Gastroesophageal sphincter (tissue), 4 donors: Measurements from ENCODE around the gene SMAD1. TPM values are rescaled to one million over a fixed set of nuclear protein-coding genes. Genes with fewer than 3 reads are reported as not detected.

ENCODE experiments used
- ATAC-seq: fragments of 150-250 bp; one replicate; pipeline ENCODE4 v1.9.1; 2016; ENCODE audit warnings: mild to moderate bottlenecking, moderate library complexity
- H3K27ac ChIP-seq, 4 donors: fragments of 200-600 bp; sonication (generic) in 3 of 4; 1 replicate in 3 of 4; 2 replicates in 1 of 4; pipeline ENCODE4 v1.5.1; 2016 to 2019
- H3K27me3 ChIP-seq: fragments of 200-600 bp; sonication (generic); one replicate; pipeline ENCODE4 v1.5.1; 2019
- H3K36me3 ChIP-seq, 2 donors: fragments of 200-600 bp; sonication (generic); one replicate each; pipeline ENCODE4 v1.5.1; 2019; ENCODE audit warnings: control low read depth in 1 of 2
- H3K4me1 ChIP-seq, 3 donors: fragments of 200-600 bp; sonication (generic); 1 replicate in 2 of 3; 2 replicates in 1 of 3; pipeline ENCODE4 v1.5.1; 2016 to 2019; ENCODE audit warnings: control low read depth in 2 of 3
- H3K4me3 ChIP-seq, 2 donors: fragments of 200-600 bp; sonication (generic); one replicate each; pipeline ENCODE4 v1.5.1; 2019; ENCODE audit warnings: mild to moderate bottlenecking in 1 of 2, moderate library complexity in 1 of 2
- H3K9me3 ChIP-seq, 3 donors: fragments of 200-600 bp; sonication (generic); one replicate each; pipeline ENCODE4 v1.5.1; 2017 to 2019; ENCODE audit warnings: control low read depth in 2 of 3
- EP300 ChIP-seq: sonication (generic); formaldehyde crosslinking; IDR thresholded peaks from one replicate; pipeline ENCODE4 v1.6.1; 2017; ENCODE audit warnings: antibody characterized with exemption, mild to moderate bottlenecking
- POLR2A ChIP-seq, 2 donors: fragments of 450-650 bp; IDR thresholded peaks; one replicate each; pipeline ENCODE4 v1.6.1; 2017; ENCODE audit warnings: antibody characterized with exemption in 2 of 2, mild to moderate bottlenecking in 2 of 2, moderate library complexity in 1 of 2
- POLR2AphosphoS5 ChIP-seq: sonication (generic); formaldehyde crosslinking; IDR thresholded peaks from one replicate; pipeline ENCODE4 v1.6.1; 2017; ENCODE audit warnings: antibody characterized with exemption
- WGBS, 2 donors: methylation state at CpG; one replicate each; pipeline ENCODE4 v1.1.5; 2018; ENCODE audit warnings: low coverage in 1 of 2; 5-methylcytosine and 5-hydroxymethylcytosine counted together
- total RNA-seq, 4 donors: library from RNA; depleted of rRNA; stranded (reverse); fragments of >200 nt; gene quantifications; one replicate each; pipeline ENCODE4 v1.1.0, GENCODE V29; 2016
- TF ChIP-seq, protein P1 (sequence below), 4 experiments: fragments of 200-600 bp in 2 of 4; fragments of 450-650 bp in 2 of 4; sonication (generic) in 1 of 4; IDR thresholded peaks; one replicate each; pipeline ENCODE4 v1.5.1; 2017 to 2019; ENCODE audit warnings: antibody characterized with exemption in 4 of 4, mild to moderate bottlenecking in 2 of 4, moderate library complexity in 2 of 4

The SMAD1 gene
- total RNA-seq, 4 donors from 2014 or later, result 26.3 to 37.8 (median 29.2) TPM

DNA sequence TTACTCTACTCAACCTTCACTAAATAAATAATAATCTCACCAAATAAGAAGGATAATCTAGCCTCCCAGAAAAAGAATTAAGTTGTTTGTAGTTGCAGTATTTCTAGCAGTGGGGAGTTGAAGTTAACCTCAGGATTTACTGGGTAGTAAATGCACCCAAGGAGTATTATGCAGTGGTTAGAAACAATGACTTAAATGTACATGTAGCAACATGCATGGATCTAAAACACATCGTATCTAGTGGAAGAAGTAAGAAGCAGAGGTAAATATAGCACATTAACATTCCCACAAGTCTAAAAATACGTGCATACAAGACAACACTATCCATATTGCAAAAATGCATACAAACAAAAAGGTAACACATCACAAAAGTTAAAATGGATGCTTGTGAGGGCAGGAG lies 44.2 kb upstream of the SMAD1 start:
- Histone ChIP-seq H3K4me1 (no peaks in the 10 kb centered on the region), H3K27me3 (no peaks in the 10 kb centered on the region), H3K27ac (no peak overlapping the region), H3K4me3 (no peak overlapping the region), H3K36me3 (no peaks in the 10 kb centered on the region), H3K9me3 (peaks cover 0 to 6% (median 0%) of the 10 kb centered on the region in 3 donors)
- TF ChIP-seq, protein P1, sequence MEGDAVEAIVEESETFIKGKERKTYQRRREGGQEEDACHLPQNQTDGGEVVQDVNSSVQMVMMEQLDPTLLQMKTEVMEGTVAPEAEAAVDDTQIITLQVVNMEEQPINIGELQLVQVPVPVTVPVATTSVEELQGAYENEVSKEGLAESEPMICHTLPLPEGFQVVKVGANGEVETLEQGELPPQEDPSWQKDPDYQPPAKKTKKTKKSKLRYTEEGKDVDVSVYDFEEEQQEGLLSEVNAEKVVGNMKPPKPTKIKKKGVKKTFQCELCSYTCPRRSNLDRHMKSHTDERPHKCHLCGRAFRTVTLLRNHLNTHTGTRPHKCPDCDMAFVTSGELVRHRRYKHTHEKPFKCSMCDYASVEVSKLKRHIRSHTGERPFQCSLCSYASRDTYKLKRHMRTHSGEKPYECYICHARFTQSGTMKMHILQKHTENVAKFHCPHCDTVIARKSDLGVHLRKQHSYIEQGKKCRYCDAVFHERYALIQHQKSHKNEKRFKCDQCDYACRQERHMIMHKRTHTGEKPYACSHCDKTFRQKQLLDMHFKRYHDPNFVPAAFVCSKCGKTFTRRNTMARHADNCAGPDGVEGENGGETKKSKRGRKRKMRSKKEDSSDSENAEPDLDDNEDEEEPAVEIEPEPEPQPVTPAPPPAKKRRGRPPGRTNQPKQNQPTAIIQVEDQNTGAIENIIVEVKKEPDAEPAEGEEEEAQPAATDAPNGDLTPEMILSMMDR (IDR thresholded peaks at IDR 0.05), result no peak
- TF ChIP-seq POLR2AphosphoS5 (no peak), POLR2A (IDR thresholded peaks at IDR 0.05) (no peak), EP300 (no peak)
- no peak for ATAC-seq
- 78 to 89% methylated on average over 2 of the region's 2 CpGs for WGBS, 2 donors

DNA sequence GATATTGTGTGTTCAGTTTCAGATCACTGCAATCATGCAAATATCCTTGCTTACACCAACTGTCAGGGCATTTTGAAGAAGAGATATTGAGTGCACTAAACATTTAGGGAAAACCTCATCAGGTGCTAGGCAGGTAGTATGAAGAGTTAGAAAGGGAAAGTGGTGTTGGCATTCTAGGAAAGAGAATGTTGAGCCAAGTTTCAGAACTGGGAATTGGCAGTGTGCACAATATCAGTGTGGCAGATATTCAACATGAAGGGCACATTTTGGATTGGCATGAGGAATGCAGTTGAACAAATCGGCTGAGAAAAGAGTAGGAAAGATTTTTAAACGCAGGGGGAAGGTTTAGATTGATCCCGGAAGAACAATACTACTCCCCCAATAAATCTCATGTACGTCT lies 43.4 kb upstream of the SMAD1 start:
- ATAC-seq, result no peak

DNA sequence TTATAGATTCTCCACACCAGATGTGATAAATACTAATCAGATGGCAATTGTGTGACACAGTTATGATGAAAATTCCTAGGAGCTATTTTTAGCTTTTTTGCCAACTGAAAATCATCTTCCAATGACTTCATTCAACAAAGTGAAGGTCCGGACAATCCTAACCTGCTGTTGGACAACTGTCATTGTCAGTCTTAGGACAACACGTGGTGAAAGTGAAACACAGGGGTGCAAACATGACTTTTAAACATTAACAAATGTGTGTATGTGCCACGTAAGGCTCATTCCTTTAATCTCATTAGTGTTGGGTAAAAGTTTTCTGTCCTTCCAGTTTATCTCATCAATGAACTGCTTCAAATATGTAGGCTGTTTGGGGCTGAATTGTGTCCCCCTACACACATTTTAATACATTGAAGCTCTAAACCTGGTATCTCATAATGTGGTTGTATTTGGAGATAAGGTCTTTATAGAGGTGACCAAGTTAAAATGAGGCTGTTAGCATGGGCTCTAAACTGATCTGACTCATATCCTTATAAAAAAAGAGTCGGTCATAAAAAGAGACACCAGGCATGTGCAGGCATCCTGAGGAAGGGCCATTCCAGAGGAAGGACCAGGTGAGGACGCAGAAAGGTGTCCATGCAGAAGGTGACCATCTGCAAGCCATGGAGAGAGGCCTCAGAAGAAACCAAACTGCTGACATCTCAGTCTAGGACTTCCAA lies 41.2 kb upstream of the SMAD1 start:
- ATAC-seq, result no peak
- no peaks in the 10 kb centered on the region for H3K27me3 ChIP-seq
- 81 to 87% methylated on average over 5 of the region's 5 CpGs for WGBS, 2 donors
- H3K4me1 ChIP-seq, result no peaks in the 10 kb centered on the region
- TF ChIP-seq, protein P1 (IDR thresholded peaks at IDR 0.05), result no peak
- TF ChIP-seq POLR2A (IDR thresholded peaks at IDR 0.05), result no peak
- no peak for TF ChIP-seq EP300
- TF ChIP-seq POLR2AphosphoS5, result no peak
- H3K36me3 ChIP-seq, result no peaks in the 10 kb centered on the region
- H3K9me3 ChIP-seq, result peaks cover 0 to 4% (median 0%) of the 10 kb centered on the region in 3 donors
- H3K4me3 ChIP-seq, result no peak overlapping the region
- H3K27ac ChIP-seq, result no peak overlapping the region

More for the DNA sequence above, 43.4 kb upstream of the SMAD1 start:
- Histone ChIP-seq H3K9me3 (peaks cover 0 to 6% (median 0%) of the 10 kb centered on the region in 3 donors), H3K4me3 (no peak overlapping the region), H3K27me3 (no peaks in the 10 kb centered on the region), H3K4me1 (no peaks in the 10 kb centered on the region), H3K27ac (no peak overlapping the region), H3K36me3 (no peaks in the 10 kb centered on the region)
- WGBS, 2 donors, result 77 to 90% methylated on average over 4 of the region's 4 CpGs
- TF ChIP-seq POLR2AphosphoS5 (no peak), EP300 (no peak), POLR2A (IDR thresholded peaks at IDR 0.05) (no peak)
- TF ChIP-seq, protein P1 (IDR thresholded peaks at IDR 0.05), result no peak

DNA sequence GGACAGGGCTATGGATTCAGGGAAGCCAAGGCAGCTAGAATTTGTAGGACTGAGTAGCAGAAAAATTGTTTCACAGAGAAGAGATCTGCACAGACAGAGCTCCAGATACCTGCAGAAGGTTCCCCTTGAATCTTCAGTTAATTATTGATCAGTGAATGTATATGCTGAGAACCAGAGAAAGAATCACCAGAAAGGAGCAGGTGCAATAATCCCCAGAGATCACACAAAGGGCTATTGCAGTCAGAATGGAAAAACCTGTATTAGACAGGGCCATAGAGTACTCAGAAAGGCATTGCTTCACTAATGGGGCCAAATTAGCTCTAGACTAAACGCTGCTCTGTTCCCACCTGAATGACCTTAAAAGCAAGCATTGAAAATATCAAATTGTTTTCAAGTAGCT lies 35.5 kb upstream of the SMAD1 start:
- ATAC-seq, result no peak
- H3K4me1 ChIP-seq, result no peaks in the 10 kb centered on the region
- H3K9me3 ChIP-seq, result peaks cover 0 to 7% (median 0%) of the 10 kb centered on the region in 3 donors
- 75 to 92% methylated on average over 1 of the region's 1 CpG for WGBS, 2 donors
- TF ChIP-seq POLR2A (IDR thresholded peaks at IDR 0.05) (no peak), POLR2AphosphoS5 (no peak), EP300 (no peak)
- TF ChIP-seq, protein P1 (IDR thresholded peaks at IDR 0.05), result no peak
- H3K36me3 ChIP-seq, result no peaks in the 10 kb centered on the region
- no peaks in the 10 kb centered on the region for H3K27me3 ChIP-seq
- H3K4me3 ChIP-seq, result no peak overlapping the region
- no peak overlapping the region for H3K27ac ChIP-seq

DNA sequence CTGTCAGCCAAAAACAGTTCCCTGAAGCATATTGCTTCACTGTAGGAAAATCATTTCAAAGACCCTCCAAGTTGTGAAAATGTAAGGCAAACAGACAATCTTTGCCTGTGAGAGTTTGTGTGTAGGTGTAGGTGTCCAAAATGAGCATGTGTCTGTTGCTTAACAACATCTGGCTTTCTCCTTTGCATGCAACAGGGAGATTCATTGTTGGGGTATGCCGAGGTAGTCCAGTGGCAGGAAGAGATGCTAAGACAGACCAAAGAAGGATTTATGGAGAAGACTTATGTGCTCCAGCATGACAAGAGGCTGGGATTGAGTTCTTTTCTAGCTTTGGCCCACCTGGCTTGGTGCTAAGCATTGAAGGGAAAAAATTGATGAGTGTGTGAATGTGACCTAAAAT lies 29.8 kb upstream of the SMAD1 start:
- Histone ChIP-seq H3K4me3 (no peak overlapping the region), H3K36me3 (no peaks in the 10 kb centered on the region), H3K27ac (no peak overlapping the region), H3K9me3 (no peaks in the 10 kb centered on the region), H3K27me3 (no peaks in the 10 kb centered on the region), H3K4me1 (no peaks in the 10 kb centered on the region)
- ATAC-seq, result no peak
- TF ChIP-seq POLR2A (IDR thresholded peaks at IDR 0.05) (no peak), EP300 (no peak), POLR2AphosphoS5 (no peak)
- TF ChIP-seq, protein P1 (IDR thresholded peaks at IDR 0.05), result no peak
- 86% methylated on average over 1 of the region's 1 CpG; no CpG with 5 or more reads in 1 of the 2 donors for WGBS, 2 donors
